Spleen (tissue), 11 donors: ENCODE data around the gene ALKBH4. TPM values are rescaled to one million over a fixed set of nuclear protein-coding genes. Genes with fewer than 3 reads are reported as not detected.

ENCODE experiments used
- DNase-seq: peaks from one replicate; pipeline ENCODE4 v3.0.0-alpha.2; 2020
- H3K27ac ChIP-seq, 8 donors: fragments of 200-600 bp; sonication (generic) in 7 of 8; 1 replicate in 4 of 8; 2 replicates in 4 of 8; pipeline versions ENCODE4 v1.5.0 to v1.8.0; 2016 to 2021; ENCODE audit warnings: inconsistent platforms in 4 of 8, mild to moderate bottlenecking in 4 of 8, moderate library complexity in 1 of 8
- H3K27me3 ChIP-seq, 7 donors: fragments of 200-600 bp; sonication (generic) in 6 of 7; replicated peaks in 1 of 7; 1 replicate in 4 of 7; 2 replicates in 3 of 7; pipeline versions ENCODE4 v1.5.0 to v1.8.0; 2016 to 2021; ENCODE audit warnings: inconsistent platforms in 3 of 7, mild to moderate bottlenecking in 1 of 7
- H3K36me3 ChIP-seq, 6 donors: fragments of 200-600 bp; sonication (generic) in 5 of 6; 1 replicate in 4 of 6; 2 replicates in 2 of 6; pipeline versions ENCODE4 v1.5.0 to v1.8.0; 2016 to 2021; ENCODE audit warnings: inconsistent platforms in 2 of 6
- H3K4me1 ChIP-seq, 6 donors: fragments of 200-600 bp; sonication (generic) in 5 of 6; 1 replicate in 3 of 6; 2 replicates in 3 of 6; pipeline versions ENCODE4 v1.5.0 to v1.8.0; 2016 to 2021; ENCODE audit warnings: inconsistent platforms in 3 of 6
- H3K4me3 ChIP-seq, 8 donors: fragments of 200-600 bp; sonication (generic) in 7 of 8; 1 replicate in 4 of 8; 2 replicates in 4 of 8; pipeline versions ENCODE4 v1.5.0 to v1.8.0; 2016 to 2021; ENCODE audit warnings: inconsistent platforms in 4 of 8, mild to moderate bottlenecking in 4 of 8, moderate library complexity in 2 of 8
- H3K9me3 ChIP-seq, 8 donors: fragments of 200-600 bp; sonication (generic) in 7 of 8; 1 replicate in 4 of 8; 2 replicates in 4 of 8; pipeline versions ENCODE4 v1.5.0 to v1.8.0; 2016 to 2021; ENCODE audit warnings: inconsistent platforms in 4 of 8
- CTCF ChIP-seq, 11 experiments: fragments of 200-600 bp in 7 of 11; fragments of 450-650 bp in 4 of 11; sonication (generic) in 4 of 11; IDR thresholded peaks in 8 of 11; conservative IDR thresholded peaks in 3 of 11; 1 replicate in 7 of 11; 2 replicates in 4 of 11; pipeline versions ENCODE4 v1.4.0 to v1.8.0; 2016 to 2021; ENCODE audit warnings: antibody characterized with exemption in 11 of 11, inconsistent platforms in 4 of 11, mild to moderate bottlenecking in 1 of 11
- POLR2A ChIP-seq, 3 donors: fragments of 450-650 bp; IDR thresholded peaks; one replicate each; pipeline ENCODE4 v1.5.1; 2017; ENCODE audit warnings: antibody characterized with exemption in 3 of 3, mild to moderate bottlenecking in 1 of 3
- POLR2AphosphoS5 ChIP-seq, 3 donors: sonication (generic); formaldehyde crosslinking; IDR thresholded peaks; one replicate each; pipeline ENCODE4 v1.5.1; 2017; ENCODE audit warnings: antibody characterized with exemption in 3 of 3
- WGBS, 5 donors: extraction: QIAGEN DNeasy Blood & Tissue Kit in 3 of 5; methylation state at CpG; one replicate each; pipeline versions ENCODE4 v1.1.5 to v1.1.7; 2013 to 2018; 5-methylcytosine and 5-hydroxymethylcytosine counted together
- intact Hi-C: fragments of 100-400 bp; cut with DNase I; formaldehyde crosslinking; loops from one replicate; pipeline ENCODE4 v1.15.0; 2023; ENCODE audit warnings: low total_unique reads
- polyA plus RNA-seq, 3 donors: library from polyadenylated mRNA; stranded (reverse); fragments of 200-250 nt; gene quantifications; one replicate each; pipeline ENCODE4 v1.2.1, GENCODE V29; 2013
- total RNA-seq, 7 donors: library from RNA; depleted of rRNA in 3 of 7; stranded (reverse); fragments of >200 nt in 3 of 7; fragmentation: NEBNext Ultra II Directional in 4 of 7; extraction: Animal tissue kit (Norgen Biotek cat#: 25700) in 4 of 7; gene quantifications; one replicate each; pipeline versions ENCODE4 v1.1.0 to v1.2.1, GENCODE V29; 2016 to 2021
- donor health status: healthy with polysubstance abuse.
- donor health status: DM: no; HTN: no; CAD: no; lungs with moderate emphysema.
- donor health status: DM: no; HTN: no; CAD: no.
- donor health status: Bipolar disorder and iron deficiency.
- donor health status: healthy.
- donor health status: DM: no; HTN: no; CAD: no.
- donor health status: DM: yes; HTN: yes; CAD: no.

ALKBH4 gene
- total and polyA plus RNA-seq, 10 donors = 9.0 to 15.1 (median 10.6) TPM

GRCh38 chr7:102446387-102447156, 18.1 kb downstream of the ALKBH4 start:
- H3K9me3 ChIP-seq = no peaks in the 10 kb centered on the region
- peaks cover 0 to 80% (median 41%) of the 10 kb centered on the region in 6 donors for H3K4me1 ChIP-seq
- WGBS, 5 donors = 88 to 93% (median 91%) methylated on average over 30 to 41 of the region's 41 CpGs
- no peaks in the 10 kb centered on the region for H3K27me3 ChIP-seq
- H3K36me3 ChIP-seq = peaks cover 5 to 79% (median 32%) of the 10 kb centered on the region in 6 donors
- peak; percentile 81 for DNase-seq
- H3K27ac ChIP-seq = peak overlapping the region in 4 of 8 donors; percentile 84 to 89 (median 86)
- TF ChIP-seq CTCF (IDR thresholded peaks at IDR 0.05 in 8 of 11, conservative IDR thresholded peaks at IDR 0.05 in 3 of 11) = no peak
- no peak for TF ChIP-seq POLR2A (IDR thresholded peaks at IDR 0.05)
- peak; percentile 70 to 84 (median 81) for TF ChIP-seq POLR2AphosphoS5 (IDR thresholded peaks at IDR 0.05)
- H3K4me3 ChIP-seq = no peak overlapping the region
- intact Hi-C loops = no loop called here

GRCh38 chr7:102445674-102446071, 19.0 kb downstream of the ALKBH4 start:
- no peaks in the 10 kb centered on the region for H3K27me3 ChIP-seq
- H3K4me1 ChIP-seq = peaks cover 3 to 88% (median 47%) of the 10 kb centered on the region in 6 donors
- DNase-seq = no peak
- peaks cover 5 to 88% (median 35%) of the 10 kb centered on the region in 6 donors for H3K36me3 ChIP-seq
- H3K4me3 ChIP-seq = no peak overlapping the region
- H3K9me3 ChIP-seq = no peaks in the 10 kb centered on the region
- H3K27ac ChIP-seq = peak overlapping the region in 5 of 8 donors; percentile 36 to 89 (median 84)
- TF ChIP-seq POLR2A (IDR thresholded peaks at IDR 0.05) = no peak
- 46 to 73% (median 67%) methylated on average over 2 of the region's 2 CpGs for WGBS, 5 donors
- intact Hi-C loops = no loop called here

GRCh38 chr7:102444961-102445673, 19.5 kb downstream of the ALKBH4 start:
- no peak for DNase-seq
- Histone ChIP-seq H3K9me3 (no peaks in the 10 kb centered on the region), H3K27ac (peak overlapping the region in 5 of 8 donors; percentile 36 to 89 (median 84)), H3K4me1 (peaks cover 4 to 88% (median 51%) of the 10 kb centered on the region in 6 donors), H3K36me3 (peaks cover 5 to 93% (median 40%) of the 10 kb centered on the region in 6 donors), H3K4me3 (peak overlapping the region in 1 of 8 donors; percentile 27), H3K27me3 (no peaks in the 10 kb centered on the region)
- intact Hi-C loops = no loop called here
- WGBS, 5 donors = 77 to 84% (median 80%) methylated on average over 17 of the region's 17 CpGs
- TF ChIP-seq POLR2A (IDR thresholded peaks at IDR 0.05) (no peak), POLR2AphosphoS5 (IDR thresholded peaks at IDR 0.05) (peak; percentile 40 to 74 (median 64))

GRCh38 chr7:102439963-102440795, 24.5 kb downstream of the ALKBH4 start:
- Histone ChIP-seq H3K4me1 (peaks cover under 1 to 100% (median 60%) of the 10 kb centered on the region in 6 donors), H3K9me3 (no peaks in the 10 kb centered on the region), H3K36me3 (peaks cover 0 to 92% (median 38%) of the 10 kb centered on the region in 6 donors), H3K27me3 (no peaks in the 10 kb centered on the region), H3K27ac (peak overlapping the region in 6 of 8 donors; percentile 51 to 89 (median 68)), H3K4me3 (no peak overlapping the region)
- intact Hi-C loops = no loop called here
- DNase-seq = no peak
- TF ChIP-seq CTCF (IDR thresholded peaks at IDR 0.05 in 8 of 11, conservative IDR thresholded peaks at IDR 0.05 in 3 of 11) (no peak), POLR2AphosphoS5 (IDR thresholded peaks at IDR 0.05) (peak in 2 of 3 donors; percentile 59 to 60), POLR2A (IDR thresholded peaks at IDR 0.05) (no peak)
- 73 to 86% (median 83%) methylated on average over 17 of the region's 17 CpGs for WGBS, 5 donors
